OCI-LY7 (cell line): ENCODE results near the gene SMARCD1. TPM values are rescaled to one million over a fixed set of nuclear protein-coding genes. Genes with fewer than 3 reads are reported as not detected.

ENCODE experiments used
- BruUV-seq: library from RNA; stranded (reverse); fragments of 400-500 nt; replicated peaks from 2 replicates; lab custom pipeline; 2021; lab: Mats Ljungman, UMichigan
- CTCF ChIA-PET: fragments of 300-600 bp; sonication (Branson Sonifier 250); formaldehyde crosslinking; loops from one replicate; lab custom pipeline; 2022; ENCODE audit warnings: antibody characterized with exemption; ENCODE audit not compliant: unreplicated experiment; lab: Charles Lee
- POLR2A ChIA-PET: fragments of 300-600 bp; sonication (Branson Sonifier 250); formaldehyde crosslinking; loops from one replicate; lab custom pipeline; 2022; ENCODE audit warnings: antibody characterized with exemption; lab: Charles Lee
- DNase-seq: peaks from one replicate; pipeline ENCODE4 v3.0.0-alpha.2; 2015; ENCODE audit warnings: low spot score
- H2AFZ ChIP-seq: fragments of 200-600 bp; sonication (generic), shearing (Covaris generic); 2 replicates; pipeline ENCODE4 v1.6.1; 2014; ENCODE audit warnings: mild to moderate bottlenecking, antibody characterized with exemption, low read length, moderate library complexity
- H3K27ac ChIP-seq: fragments of 200-600 bp; sonication (generic); 2 replicates; pipeline ENCODE4 v1.5.1; 2014; ENCODE audit warnings: mixed run types, low read depth, mild to moderate bottlenecking, moderate library complexity, low read length, inconsistent platforms; ENCODE audit not compliant: poor library complexity, severe bottlenecking
- H3K36me3 ChIP-seq: fragments of 200-600 bp; sonication (generic); 2 replicates; pipeline ENCODE4 v1.6.1; 2014; ENCODE audit warnings: mild to moderate bottlenecking, antibody characterized with exemption, low read length, moderate library complexity, mixed read lengths; ENCODE audit not compliant: insufficient read depth
- H3K4me1 ChIP-seq: fragments of 200-600 bp; sonication (generic); 2 replicates; pipeline ENCODE4 v1.5.1; 2014; ENCODE audit warnings: mild to moderate bottlenecking, low read length; ENCODE audit not compliant: insufficient read depth, poor library complexity, severe bottlenecking
- H3K4me2 ChIP-seq: fragments of 200-600 bp; sonication (generic); 2 replicates; pipeline ENCODE4 v1.6.1; 2014; ENCODE audit warnings: mild to moderate bottlenecking, low read length
- H3K4me3 ChIP-seq: fragments of 200-600 bp; sonication (generic); 2 replicates; pipeline ENCODE4 v1.5.1; 2014; ENCODE audit warnings: mild to moderate bottlenecking, low read depth, low read length; ENCODE audit not compliant: poor library complexity, severe bottlenecking
- H3K79me2 ChIP-seq: fragments of 200-600 bp; sonication (generic); 2 replicates; pipeline ENCODE4 v1.6.1; 2016; ENCODE audit warnings: low read depth, mild to moderate bottlenecking, low read length, moderate library complexity, mixed read lengths; ENCODE audit not compliant: insufficient read depth
- H3K9me2 ChIP-seq: fragments of 200-600 bp; sonication (generic); 2 replicates; pipeline ENCODE4 v1.6.1; 2016; ENCODE audit warnings: mild to moderate bottlenecking, low read length, mixed read lengths; ENCODE audit not compliant: insufficient read depth
- H3K9me3 ChIP-seq: fragments of 200-600 bp; sonication (generic); 2 replicates; pipeline ENCODE4 v1.6.1; 2014; ENCODE audit warnings: mild to moderate bottlenecking, mixed run types, low read length, mixed read lengths
- H4K20me1 ChIP-seq: fragments of 200-600 bp; sonication (generic); 2 replicates; pipeline ENCODE4 v1.6.1; 2014; ENCODE audit warnings: mild to moderate bottlenecking, antibody characterized with exemption, low read length, moderate library complexity, mixed read lengths; ENCODE audit not compliant: insufficient read depth
- CTCF ChIP-seq: fragments of 200-600 bp; sonication (generic); conservative IDR thresholded peaks from 2 replicates; pipeline ENCODE4 v1.5.1; 2014; ENCODE audit warnings: mild to moderate bottlenecking, antibody characterized with exemption, low read length, moderate library complexity, mixed read lengths
- EZH2phosphoT487 ChIP-seq: fragments of 200-600 bp; sonication (generic); IDR thresholded peaks from 2 replicates; pipeline ENCODE4 v1.6.1; 2018; ENCODE audit warnings: low read depth, borderline replicate concordance, mild to moderate bottlenecking, mixed run types, antibody characterized with exemption, low read length, moderate library complexity, mixed read lengths
- intact Hi-C: fragments of 100-400 bp; cut with micrococcal nuclease; formaldehyde crosslinking; loops from one replicate; pipeline ENCODE4 v1.10.0; 2022; ENCODE audit not compliant: unreplicated experiment
- total RNA-seq, 2 experiments: library from RNA; depleted of rRNA in 1 of 2; stranded (reverse); fragments of >200 nt in 1 of 2; shearing (Covaris generic) in 1 of 2; gene quantifications; 2 replicates each; pipeline ENCODE4 v1.2.3, GENCODE V29; 2014 to 2022

SMARCD1 gene
- total RNA-seq, 2 experiments from 2014 or later = 92.8 to 134 TPM

GRCh38 chr12:50106907-50107306 lies 21.8 kb downstream of the SMARCD1 start:
- no peak overlapping the region for H3K4me2 ChIP-seq
- ChIA-PET CTCF (no interaction called here), POLR2A (no interaction called here)
- peaks cover 24% of the 10 kb centered on the region for H3K4me1 ChIP-seq
- no peaks in the 10 kb centered on the region for H4K20me1 ChIP-seq
- H2AFZ ChIP-seq = no peak overlapping the region
- no peak overlapping the region for H3K27ac ChIP-seq
- no TSS peak for BruUV-seq
- no peak overlapping the region for H3K4me3 ChIP-seq
- intact Hi-C loops = no loop called here
- H3K79me2 ChIP-seq = no peaks in the 10 kb centered on the region
- H3K9me3 ChIP-seq = no peaks in the 10 kb centered on the region
- TF ChIP-seq CTCF (no peak), EZH2phosphoT487 (no peak)
- no peak for DNase-seq
- peaks cover under 1% of the 10 kb centered on the region; the same call in 1 of the 2 replicates for H3K36me3 ChIP-seq
- H3K9me2 ChIP-seq = no peaks in the 10 kb centered on the region

DNA sequence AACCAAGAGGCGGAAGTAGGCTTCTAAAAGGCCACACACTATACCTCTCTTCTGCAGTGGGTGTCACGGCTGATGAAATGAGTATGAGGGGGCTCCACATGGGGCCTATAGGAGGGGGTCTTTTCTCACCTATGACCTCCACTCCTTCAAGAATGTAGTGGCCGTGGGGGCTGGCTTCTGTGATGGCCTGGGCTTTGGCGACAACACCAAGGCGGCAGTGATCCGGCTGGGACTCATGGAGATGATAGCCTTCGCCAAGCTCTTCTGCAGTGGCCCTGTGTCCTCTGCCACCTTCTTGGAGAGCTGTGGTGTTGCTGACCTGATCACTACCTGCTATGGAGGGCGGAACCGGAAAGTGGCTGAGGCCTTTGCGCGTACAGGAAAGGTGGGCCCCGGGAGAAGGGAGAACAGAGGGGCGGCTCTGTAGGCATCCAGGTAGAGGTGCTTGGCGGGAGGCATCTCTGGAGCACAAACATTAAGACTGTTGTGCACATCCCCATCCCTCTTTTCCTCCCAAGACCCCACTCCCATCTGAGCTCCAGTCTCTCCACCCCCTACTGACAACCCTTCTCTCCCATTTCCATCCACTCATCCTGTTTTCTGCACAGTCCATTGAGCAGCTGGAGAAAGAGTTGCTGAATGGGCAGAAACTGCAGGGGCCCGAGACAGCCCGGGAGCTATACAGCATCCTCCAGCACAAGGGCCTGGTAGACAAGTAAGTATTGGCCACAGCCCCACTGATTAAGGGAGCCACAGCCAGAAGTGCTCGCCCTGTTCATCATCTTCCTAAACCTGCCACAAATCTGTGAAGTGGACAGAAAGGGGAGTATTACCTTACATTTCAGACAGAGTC lies 22.5 kb downstream of the SMARCD1 start:
- no peak overlapping the region for H3K4me2 ChIP-seq
- H3K9me3 ChIP-seq = no peaks in the 10 kb centered on the region
- peaks cover 3% of the 10 kb centered on the region; the same call in 1 of the 2 replicates for H3K79me2 ChIP-seq
- intact Hi-C loops = no loop called here
- no peaks in the 10 kb centered on the region for H3K9me2 ChIP-seq
- no peak overlapping the region for H2AFZ ChIP-seq
- H3K27ac ChIP-seq = no peak overlapping the region
- H3K4me3 ChIP-seq = no peak overlapping the region
- no peaks in the 10 kb centered on the region for H4K20me1 ChIP-seq
- H3K36me3 ChIP-seq = no peaks in the 10 kb centered on the region
- ChIA-PET POLR2A (interaction anchor here (0.8 to 0.9 kb wide), 2 partner anchors 18 to 93 kb away, joined by 3 to 5 read pairs; no protein-coding TSS in a partner anchor), CTCF (no interaction called here)
- H3K4me1 ChIP-seq = peaks cover 24% of the 10 kb centered on the region
- TF ChIP-seq CTCF (no peak), EZH2phosphoT487 (no peak)
- BruUV-seq = no TSS peak
- no peak for DNase-seq
